CD4-positive, alpha-beta T cell treated with Interleukin-6 for 4 hours (primary cell): ENCODE measurements around the gene TAF12.
A peak's percentile ranks its signal among the peaks of the same experiment; 100 is the strongest.
"Not testable (repeated sequence)": the region's sequence is repeated elsewhere in the genome, so short reads cannot be mapped to it uniquely, and the experiment has no call there.

Source experiments
- DNase-seq: peaks from one replicate; pipeline ENCODE4 v3.0.0-alpha.2; 2020; ENCODE audit warnings: mixed read lengths

The TAF12 gene, protein sequence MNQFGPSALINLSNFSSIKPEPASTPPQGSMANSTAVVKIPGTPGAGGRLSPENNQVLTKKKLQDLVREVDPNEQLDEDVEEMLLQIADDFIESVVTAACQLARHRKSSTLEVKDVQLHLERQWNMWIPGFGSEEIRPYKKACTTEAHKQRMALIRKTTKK

DNA sequence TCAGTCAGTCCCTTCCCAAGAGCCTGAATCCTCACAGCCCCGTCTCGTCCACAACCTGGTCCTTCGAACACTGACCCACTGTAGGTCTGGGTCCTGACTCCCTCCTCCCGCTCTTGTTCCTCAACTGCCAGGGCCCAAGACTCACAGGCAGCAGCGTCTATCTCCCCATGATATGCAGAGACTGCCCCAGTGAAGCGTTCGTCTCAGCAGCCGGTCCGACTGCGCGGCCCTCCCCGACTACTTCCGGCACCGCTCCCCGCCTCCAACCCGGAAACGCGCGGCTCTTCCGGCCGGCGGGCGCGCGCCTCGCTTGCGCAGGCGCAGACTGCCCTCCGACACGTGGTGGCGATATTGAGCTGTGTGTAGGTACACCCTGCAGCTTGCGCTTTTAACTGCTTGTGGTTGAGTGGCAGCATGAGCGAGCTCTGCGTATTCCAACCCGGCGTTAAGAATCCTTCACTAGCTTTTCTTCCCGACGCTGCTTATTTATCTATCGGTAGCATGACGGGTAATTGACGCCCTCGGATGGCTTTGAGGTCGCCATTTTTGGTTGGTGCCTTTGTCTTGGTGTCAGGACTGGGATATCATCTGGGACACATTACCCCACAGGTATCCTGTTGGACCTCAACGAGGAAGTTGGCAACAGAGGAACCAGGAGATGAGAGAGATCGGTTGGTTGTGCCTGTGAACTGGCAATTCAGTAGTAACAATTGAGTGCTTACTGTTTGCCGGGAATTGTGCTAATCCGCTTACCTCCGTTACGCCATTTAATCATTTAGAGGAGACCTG is at the start of gene TAF12:
Gene TAF12, minus strand, starts transcription at position 221 of the 789 bp plus-strand sequence. CDS start 20,986 bp downstream, outside the sequence.
- peak; percentile 94 for DNase-seq

DNA sequence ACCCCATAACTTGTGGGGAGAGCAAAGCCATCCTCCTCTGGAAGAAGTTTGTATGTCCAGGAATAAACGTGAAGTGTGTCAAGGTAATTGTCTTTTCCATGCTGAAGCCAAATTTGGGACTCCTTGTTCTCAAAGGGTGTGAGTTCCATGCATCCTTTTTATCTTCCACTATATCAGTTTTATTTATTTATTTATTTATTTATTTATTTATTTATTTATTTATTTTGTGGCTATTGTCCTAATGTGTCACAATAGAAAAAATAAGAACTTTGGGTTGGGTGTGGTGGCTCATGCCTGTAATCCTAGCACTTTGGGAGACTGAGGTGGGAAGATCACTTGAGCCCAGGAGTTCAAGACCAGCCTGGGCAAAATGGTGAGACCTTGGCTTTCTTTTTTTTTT is 48.8 kb upstream of the TAF12 start:
- not testable (repeated sequence) for DNase-seq

DNA sequence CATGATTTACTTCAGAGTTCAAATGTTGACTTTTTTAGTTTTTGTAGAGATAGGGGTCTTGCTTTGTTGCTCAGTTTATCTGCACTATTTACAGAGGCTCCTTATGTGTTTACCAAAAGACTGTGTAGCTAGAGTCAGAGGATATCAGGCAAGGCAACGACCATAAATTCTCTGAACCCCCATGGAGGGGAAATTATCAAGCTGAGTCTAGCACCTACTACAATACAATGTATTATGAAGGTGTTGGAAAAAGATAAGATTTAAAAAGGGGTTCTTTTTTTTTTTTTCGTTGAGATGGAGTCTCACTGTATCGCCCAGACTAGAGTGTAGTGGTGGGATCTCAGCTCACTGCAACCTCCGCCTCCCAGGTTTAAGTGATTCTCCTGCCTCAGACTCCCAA is 42.1 kb upstream of the TAF12 start:
- DNase-seq = no peak

DNA sequence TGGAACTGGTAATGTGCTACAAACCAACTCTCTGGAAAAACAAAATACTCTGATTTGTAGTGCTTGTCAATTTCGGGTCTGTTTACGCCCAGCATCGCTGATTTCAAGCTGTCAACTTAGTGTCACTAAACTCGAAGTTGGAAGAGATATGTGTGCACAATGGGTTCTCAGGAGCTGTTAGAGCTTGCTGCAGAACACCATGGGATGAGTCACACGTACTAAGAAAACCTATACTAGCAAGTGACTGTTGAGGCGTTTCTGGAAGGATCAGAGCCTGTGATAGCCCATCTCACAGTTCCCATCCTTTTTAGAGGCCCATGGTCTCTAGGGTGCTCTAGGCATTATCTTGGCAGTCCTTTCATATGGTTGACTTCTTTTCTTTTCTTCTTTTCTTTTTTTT is 40.0 kb upstream of the TAF12 start:
- DNase-seq = no peak

DNA sequence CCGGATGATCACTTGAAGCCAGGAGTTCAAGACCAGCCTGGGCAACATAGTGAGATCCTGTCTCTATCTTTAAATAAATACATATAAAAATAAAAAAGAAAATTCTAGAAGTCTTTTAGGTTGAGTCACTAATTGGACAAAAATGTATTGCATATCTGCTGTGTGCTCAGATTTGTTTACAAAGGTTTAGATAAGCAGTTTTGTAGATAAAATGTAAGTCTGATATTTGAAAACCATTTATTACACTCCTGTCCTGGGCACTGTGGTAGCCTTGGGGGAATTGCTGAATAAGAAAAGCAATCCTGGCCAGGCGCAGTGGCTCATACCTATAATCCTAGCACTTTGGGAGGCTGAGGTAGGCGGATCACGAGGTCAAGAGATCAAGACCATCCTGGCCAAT is 37.3 kb upstream of the TAF12 start:
- no peak for DNase-seq

DNA sequence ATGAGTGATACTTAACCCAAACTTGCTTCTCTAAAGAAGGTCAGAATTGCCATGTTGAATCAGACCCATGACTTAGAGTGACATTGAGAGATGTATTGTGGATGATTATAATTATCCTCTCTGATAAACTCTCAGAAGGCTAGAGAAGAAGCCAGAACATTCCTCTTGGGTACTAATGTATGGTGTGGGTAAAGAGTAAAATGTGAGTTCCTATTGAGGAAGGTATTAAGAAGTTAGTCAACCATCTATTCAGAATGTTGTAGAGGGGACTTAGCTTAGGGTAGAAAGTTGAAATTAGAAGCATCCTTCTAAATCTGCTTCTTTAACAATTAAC is 33.0 kb upstream of the TAF12 start:
- DNase-seq = no peak

DNA sequence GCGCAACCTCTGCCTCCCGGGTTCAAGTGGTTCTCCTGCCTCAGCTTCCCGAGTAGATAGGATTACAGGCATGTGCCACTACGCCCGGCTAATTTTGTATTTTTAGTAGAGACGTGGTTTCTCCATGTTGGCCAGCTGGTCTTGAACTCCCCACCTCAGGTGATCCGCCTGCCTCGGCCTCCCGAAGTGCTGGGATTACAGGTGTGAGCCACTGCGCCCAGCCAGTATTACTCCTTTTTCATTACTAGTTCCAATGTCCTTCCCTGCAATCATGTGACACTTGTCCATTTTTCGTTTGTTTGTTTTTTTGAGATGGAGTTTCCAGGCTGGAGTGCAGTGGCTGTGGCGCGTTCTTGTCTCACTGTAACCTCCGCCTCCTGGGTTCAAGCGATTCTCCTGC is 30.1 kb upstream of the TAF12 start:
- not testable (repeated sequence) for DNase-seq

DNA sequence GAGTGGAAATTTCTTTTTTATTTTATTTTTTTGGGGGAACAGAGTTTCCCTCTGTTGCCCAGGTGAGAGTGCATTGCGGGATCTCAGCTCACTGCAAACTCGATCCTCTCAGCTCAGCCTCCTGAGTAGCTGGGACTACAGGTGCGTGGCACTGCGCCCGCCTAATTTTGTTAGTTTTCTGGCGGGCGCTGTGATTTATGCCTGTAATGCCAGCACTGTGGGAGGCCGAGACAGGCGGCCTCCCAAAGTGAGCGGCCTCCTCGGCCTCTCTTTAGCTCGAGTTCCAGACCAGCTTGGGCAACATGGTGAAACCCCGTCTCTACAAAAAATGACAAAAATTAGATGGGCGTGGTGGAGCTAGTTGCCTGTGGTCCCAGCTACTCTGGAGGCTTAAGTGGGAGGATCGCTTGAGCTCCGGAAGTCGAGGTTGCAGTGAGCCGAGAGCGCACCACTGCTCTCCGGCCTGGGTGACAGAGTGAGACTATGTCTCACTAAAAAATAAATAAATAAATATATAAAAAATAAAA is 28.4 kb upstream of the TAF12 start:
- no peak for DNase-seq

DNA sequence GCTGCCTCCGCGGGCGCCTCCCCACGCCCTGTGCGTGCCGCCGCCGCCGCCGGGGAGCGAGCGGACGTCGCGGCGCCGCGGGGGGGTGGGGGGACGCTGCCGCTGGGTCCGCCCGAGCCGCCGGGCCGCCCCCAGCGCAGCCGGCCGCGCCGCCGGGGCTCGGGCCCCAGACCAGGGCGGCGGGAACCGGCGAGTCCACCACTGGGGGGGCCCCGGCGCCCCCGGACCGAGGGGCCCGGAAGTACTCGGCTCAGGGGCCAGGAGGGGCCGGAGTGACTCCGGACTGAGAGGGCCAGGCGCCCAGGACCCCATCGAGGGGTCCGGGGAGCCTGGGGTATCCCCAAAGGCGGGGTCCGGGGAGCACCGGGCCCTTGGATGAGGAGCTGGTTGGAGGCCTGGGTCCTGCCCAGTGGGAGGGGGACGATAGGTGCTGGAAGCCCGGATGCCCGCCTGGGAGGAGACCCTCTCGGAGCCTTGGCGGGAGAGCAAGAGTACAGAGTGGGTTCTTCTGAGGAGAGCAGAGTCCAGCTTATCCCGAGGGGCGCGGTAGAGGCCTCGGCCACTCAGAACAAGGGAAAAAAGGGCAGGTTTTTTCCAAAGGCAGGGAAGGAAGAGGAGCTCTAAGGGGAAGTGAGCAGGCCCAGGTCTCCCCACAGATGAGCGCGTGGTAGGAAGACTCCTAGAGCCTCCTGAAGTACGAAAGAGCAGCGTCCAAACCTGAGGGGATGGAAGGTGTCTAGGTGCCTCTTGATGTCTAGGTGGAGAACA is 26.3 kb upstream of the TAF12 start:
- peak; percentile 42 for DNase-seq

DNA sequence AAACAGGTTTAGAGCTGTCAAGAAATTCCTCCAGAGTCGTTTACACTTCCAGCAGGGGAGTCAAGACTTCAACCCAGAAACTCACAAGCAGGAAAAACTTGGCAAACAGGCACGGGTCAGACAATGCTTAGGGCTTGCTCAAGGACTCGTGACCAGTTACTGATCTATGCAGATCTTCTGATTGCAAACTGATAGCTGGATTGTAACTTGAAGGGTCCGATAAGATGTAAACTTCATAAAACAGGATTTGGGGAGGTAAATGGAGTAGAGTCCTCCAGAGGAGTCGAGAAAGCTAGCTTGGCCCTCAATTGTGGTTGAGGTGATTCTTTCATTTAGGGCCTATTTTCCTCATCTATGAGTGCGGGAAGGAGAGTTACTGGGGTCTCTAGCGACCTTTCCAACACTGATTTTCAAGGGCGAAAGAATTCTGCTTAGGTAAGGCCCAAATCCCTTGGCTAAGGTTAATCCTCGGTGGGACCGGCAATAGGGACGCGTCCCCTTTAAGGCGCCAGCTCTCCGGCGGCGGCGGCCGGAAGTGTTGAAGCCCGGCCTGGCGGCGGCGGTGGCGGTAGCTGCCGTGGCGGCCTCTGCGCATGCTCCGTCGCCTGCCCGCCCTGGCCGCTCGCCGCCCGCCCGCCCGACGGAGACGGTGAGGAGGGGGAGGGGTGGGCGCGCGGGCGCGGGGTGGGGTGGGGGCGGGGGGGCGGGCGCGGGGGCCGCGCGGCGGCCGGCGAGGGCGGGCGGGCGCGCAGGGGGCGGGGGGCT is 25.5 kb upstream of the TAF12 start, which contains the start of gene GMEB1:
Gene GMEB1, plus strand, starts transcription at position 594 of the 765 bp plus-strand sequence. CDS start 14,829 bp downstream, outside the sequence.
- peak; percentile 88 for DNase-seq

DNA sequence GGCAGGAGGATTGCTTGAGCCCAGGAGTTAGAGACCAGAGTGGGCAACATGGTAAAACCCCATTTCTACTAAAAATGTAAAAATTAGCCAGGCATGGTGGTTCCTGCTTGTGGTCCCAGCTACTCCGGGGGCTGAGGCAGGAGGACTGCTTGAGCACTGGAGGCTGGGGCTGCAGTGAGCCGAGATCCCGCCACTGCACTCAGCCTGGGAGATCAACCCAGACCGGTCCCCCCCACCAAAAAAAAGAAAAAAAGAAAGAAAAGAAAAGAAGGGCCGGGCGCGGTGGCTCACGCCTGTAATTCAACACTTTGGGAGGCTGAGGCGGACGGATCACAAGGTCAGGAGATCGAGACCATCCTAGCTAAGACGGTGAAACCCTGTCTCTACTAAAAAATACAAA is 23.9 kb upstream of the TAF12 start:
- no peak for DNase-seq

DNA sequence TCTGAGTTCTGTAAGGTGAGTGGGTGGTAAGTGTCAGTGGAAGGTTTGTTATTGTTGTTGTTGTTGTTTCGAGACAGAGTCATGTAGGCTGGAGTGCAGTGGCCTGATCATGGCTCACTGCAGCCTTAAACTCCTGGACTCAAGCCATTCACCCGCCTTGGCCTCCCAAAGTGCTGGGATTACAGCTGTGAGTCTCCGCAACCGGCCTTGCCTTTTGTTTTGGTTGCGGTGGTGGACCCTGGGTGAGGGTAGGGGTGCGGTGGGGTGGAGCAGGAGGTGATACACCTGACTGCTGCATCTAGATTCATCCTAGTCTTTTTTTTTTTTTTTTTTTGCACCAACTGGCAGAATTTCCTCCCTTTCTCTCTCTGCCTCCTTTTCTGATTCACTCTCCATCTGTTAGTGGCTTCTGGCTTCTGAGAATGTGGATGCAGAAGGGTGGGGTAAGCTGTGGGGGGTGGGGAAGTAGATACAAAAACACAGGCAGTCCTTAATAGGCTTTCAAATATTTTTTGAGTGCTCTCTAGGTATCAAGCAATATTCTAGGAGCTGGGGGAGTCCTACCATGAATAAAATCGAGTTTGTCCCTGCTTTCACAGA is 21.1 kb upstream of the TAF12 start:
- DNase-seq = no peak

DNA sequence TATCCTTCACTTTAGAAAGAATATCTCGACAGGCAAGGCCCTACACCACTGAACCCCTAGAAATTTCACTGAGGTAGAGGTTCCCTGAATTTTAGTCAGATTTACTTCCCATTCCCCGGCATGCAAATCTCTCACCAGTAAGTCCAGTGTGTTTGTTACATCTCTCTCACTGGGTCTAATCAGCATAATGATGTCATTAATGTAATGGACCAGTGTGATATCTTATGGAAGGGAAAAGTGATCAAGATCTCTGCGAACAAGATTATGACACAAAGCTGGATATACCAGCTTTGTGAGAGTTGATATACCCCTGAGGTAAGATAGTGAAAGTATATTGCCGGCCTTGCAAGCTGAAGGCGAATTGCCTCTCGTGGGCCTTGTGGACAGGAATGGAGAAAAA is 13.5 kb upstream of the TAF12 start:
- no peak for DNase-seq

DNA sequence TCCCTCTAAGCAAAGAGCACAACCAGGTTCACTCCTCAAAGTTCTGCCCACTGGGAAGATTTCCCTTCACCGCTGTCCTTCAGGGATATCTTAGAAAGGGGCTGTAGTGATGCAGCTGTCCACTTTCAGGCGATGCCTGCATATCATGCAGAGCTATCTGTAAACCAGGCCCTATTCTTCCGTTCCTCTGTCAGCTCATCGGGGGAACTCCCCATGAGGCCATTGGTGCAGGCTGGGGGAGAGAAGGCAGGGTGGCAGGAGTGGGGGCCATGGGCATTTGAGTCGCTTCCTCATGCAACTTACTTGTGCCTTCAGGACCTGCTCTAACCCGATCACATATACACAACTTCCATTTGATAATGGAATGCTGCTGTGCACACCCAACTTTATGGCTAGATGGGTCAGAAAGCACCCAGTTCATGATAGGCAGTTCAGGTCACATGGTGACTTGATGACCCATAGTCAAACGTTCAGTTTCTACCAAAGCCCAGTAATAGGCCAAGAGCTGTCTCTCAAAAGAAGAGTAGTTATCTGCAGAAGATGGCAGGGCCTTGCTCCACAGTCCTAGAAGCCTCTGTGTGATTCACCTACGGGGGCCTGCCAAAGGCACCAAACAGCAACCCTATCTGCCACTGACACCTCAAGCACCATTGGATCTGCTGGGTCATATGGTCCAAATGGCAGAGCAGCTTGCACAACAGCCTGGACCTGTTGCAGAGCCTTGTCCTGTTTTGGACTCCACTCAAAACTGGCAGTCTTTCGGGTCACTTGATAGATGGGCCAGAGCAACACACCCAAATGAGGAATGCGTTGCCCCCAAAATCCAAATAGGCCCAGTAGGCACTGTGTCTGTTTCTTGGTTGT is 12.8 kb upstream of the TAF12 start:
- DNase-seq = not testable (repeated sequence)

DNA sequence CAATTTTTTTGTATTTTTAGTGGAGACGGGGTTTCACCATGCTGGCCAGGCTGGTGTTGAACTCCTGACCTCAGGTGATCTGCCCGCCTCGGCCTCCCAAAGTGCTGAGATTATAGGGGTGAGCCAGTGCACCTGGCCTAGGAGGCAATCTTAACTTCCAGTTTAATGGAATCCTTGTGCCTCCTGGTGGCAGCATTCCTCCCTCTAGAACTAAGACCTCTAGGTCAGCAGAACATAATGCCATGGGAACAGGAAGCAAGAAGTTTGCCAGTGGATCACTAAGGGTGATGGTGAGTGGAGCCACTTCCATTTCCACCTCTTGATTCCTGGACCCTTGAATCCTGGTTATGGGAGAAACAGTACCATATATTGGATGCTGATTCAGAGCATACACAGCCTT is 11.0 kb upstream of the TAF12 start:
- DNase-seq = peak; percentile 42

DNA sequence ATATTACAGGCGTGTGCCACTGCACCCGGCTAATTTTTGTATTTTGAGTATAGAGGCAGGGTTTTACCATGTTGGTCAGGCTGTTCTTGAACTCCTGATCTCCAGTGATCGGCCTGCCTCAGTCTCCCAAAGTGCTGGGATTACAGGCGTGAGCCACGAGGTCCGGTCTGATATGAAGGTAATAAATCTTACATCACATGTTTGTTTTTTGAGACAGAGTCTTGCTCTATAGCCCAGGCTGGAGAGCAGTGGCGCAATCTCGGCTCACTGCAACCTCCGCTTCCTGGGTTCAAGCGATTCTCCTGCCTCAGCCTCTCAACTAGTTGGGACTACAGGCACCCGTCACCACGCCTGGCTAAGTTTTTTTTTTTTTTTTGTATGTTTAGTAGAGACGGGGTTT is 10.2 kb upstream of the TAF12 start:
- not testable (repeated sequence) for DNase-seq

DNA sequence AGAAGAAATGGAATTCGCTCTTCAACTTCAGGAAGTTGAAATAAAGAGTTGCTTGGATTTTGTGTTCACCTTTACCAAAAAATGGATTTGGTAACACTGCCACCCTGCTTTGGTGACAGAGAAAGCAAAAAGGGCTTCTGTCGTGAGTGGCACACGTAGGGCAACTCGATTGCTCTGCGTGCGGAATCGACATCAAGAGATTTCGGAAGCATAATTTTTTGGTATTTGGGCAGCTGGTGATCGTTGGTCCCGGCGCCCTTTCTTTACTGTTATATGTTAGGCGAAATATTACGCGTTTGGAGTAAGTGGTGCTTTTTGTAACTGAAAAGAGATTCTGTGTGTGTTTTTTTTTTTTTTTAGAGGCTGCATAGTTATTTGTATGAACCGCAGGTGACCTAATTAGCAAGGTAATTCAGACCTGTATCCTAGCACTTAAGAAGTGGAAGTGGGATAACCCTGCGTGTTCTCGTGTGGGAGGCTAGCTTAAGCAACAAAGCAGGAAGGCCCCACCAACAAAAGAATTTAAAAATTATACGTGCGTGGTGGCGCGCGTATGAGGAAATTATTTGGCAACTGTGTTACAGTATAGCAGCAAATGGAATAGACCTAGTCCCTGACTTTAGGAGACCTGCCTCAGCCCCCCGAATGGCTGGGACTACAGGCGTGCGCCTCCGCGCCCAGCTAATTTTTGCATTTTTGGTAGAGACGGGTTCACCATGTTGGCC is 5.8 kb upstream of the TAF12 start, which contains the start of gene RNU11:
Gene RNU11, plus strand, starts transcription at position 127 of the 725 bp plus-strand sequence.
- peak; percentile 88 for DNase-seq

DNA sequence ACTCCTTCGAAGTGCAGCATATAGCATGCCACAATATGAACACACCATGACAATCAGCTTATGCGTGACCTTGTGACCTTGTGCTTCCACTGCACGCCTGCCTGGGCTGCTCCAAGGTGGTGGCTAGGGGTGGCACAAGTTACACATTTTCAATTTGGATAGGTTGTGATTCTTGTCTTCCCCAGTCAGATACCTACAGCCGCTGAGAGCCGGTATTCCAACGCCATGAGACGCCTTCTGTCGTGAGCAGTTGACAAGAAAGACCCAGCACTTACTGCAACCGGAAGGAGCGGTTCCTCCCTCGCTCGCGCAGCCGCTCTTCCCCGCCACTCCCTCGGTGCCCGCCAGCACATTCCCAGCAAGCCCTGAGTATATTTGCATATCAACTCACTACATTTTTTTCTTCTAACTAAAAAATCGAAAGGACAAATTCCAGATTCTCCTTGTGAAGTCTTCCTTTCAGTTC is 5.2 kb upstream of the TAF12 start:
- peak; percentile 92 for DNase-seq

DNA sequence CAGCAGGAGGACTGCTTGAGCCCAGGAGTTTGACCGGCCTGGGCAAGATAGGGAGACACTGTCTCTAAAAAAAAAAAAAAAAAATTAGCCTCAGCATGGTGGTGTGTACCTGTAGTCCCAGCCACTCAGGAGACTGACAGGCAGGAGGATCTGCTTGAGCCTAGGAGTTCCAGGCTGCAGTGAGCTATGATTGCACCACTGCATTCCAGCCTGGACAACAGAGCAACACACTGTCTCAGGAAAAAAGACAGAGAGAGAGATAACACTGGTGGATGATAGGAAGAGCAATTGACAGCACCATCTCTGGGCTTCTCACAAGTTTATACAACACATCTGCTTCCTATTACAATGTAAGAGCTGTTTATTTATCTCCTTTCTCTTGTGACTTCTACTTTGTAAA is 3.2 kb upstream of the TAF12 start:
- no peak for DNase-seq

DNA sequence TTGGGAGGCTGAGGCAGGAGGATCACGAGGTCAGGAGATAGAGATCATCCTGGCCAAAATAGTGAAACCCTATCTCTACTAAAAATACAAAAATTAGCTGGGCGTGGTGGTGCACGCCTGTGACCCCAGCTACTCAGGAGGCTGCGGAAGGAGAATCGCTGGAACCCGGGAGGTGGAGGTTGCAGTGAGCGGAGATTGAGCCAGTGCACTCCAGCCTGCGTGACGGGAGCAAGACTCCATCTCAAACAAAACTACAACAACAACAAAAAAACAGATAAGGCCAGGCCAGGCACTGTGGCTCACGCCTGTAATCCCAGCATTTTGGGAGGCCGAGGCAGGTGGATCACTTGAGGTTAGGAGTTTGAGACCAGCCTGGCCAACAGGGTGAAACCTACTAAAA is 2.5 kb upstream of the TAF12 start:
- not testable (repeated sequence) for DNase-seq
